Activated CD8-positive, alpha-beta memory T cell treated with anti-CD3 and anti-CD28 coated beads for 1 hour (primary cell): ENCODE data around the gene NPC1L1.
"Not testable (repeated sequence)": the region's sequence is repeated elsewhere in the genome, so short reads cannot be mapped to it uniquely, and the experiment has no call there.

Experiments
- DNase-seq, 2 donors: peaks; one replicate each; pipeline ENCODE4 v3.0.0-alpha.2; 2020; ENCODE audit warnings: low read depth in 1 of 2; ENCODE audit errors: extremely low read depth in 1 of 2

The NPC1L1 gene

DNA sequence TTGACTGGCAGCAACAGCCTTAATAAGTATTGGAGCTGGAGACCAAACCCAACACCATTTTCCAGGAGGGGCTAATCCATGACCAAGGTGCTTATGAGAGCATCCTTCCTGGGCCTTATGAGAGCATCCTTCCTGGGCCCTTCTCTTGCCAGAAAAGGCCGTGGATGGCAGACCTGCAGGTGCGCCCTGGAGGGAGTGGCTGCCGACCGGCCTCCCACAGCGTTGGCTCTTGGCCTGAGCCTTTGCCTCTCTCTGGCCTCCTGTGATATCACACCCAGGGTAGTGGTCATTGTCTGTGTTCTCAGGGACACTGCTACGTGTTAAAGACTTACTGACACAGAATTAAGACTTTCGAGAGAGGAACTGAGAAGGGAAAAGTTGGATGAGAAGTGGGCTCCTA lies 28.4 kb downstream of the NPC1L1 start:
- no peak for DNase-seq

DNA sequence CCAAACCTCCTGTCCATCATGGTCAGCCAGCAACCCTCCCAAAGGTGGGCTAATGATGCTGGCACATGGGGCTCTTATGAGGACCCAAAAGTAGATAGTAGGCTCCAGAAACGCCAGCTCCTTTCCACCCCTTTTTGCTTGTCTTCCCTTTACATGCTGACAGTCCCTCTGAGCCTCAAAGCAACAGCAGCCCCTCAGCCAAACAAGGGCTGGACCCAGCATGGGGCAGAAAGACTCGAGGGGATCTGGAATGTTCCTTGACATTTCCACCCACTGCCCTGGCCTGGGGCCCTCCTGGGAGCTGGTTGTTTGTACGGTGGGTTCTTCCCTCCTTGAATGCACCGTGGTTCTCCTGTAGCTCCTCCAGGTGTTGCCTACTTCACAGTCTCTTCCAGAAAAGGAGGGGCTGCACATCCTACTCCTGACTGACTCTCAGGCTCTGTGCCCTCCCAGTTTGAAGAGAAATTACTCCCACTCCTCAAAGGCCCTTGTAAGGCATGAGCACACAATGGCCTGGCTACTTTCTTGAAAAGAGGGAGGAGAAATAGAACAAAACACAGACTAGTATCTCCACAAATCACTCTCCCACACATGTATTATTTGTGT lies 29.2 kb downstream of the NPC1L1 start:
- DNase-seq: no peak

DNA sequence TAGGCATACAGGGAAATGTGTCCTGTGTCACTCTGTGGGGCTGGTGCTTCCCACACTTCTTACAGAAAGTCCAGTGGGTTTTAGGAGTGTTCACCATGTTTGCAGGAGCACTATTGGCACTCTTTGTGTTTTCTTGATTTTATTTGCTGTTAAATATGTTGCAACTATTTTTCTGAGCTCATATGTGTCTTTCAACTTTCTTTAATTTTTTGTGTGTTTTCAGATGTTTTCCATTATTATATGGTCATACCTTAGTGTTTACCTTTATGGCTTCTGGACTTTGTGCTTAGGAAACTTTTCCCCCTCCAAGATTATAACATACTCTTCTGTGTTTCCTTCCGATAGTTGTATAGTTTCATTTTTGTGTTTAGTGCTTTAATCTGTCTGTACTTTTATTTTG lies 29.9 kb downstream of the NPC1L1 start:
- no peak for DNase-seq

DNA sequence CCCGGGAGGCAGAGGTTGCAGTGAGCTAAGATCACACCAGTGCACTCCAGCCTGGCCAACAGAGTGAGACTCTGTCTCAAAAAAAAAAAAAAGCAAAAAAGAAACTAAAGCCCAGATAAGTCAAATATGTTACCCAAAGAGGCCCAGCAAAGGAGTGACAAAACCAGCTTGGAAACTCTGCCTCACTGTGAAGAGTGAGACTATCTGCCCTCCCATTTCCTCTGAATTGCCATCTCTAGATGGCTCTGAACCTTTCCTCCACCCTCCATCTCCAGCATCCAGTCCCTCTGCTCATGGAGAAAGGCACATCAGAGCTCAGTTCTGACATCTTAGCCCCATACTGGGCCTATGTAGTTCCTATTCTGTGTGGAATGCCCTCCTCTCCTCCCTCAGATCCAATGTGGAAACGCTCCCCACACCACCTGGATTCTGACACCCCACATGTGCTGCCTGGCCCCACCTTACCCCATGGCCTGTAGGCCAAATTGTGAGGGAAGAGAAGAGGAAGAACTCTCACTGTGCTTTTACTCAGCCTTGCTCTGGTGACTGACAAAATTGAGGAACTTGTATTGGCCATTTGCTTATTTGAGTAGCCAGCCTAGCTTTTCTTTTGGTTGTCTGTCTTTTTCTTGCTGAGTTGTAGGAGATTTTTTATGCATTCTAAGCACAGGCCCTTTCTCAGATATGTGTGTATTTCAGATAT lies 32.7 kb downstream of the NPC1L1 start:
- no peak for DNase-seq

DNA sequence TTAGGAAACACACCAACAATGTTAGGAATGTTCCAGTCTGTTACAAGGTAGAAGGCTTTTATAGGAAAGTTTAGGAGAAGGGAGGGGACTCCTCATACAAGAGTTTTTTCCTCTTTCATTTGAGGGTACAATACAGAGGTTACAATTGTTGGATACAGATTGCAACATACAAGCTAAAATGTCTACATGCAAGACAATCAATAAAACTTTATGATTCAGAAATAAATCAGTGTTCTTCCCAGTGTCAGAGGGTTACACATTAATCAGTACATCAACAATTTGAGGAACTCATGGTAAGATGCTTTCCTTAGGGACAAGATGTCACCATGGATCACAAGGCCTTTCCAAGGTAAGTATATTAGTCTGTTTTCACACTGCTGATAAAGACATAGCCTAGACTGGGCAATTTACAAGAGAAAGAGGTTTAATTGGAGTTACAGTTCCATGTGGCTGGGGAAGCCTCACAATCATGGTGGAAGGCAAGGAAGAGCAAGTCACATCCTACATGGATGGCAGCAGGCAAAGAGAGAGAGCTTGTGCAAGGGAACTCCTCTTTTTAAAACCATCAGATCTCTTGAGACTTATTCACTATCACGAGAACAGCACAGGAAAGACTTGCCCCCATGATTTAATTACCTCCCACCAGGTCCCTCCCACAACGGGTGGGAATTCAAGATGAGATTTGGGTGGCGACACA lies 34.4 kb downstream of the NPC1L1 start:
- DNase-seq: not testable (repeated sequence)

DNA sequence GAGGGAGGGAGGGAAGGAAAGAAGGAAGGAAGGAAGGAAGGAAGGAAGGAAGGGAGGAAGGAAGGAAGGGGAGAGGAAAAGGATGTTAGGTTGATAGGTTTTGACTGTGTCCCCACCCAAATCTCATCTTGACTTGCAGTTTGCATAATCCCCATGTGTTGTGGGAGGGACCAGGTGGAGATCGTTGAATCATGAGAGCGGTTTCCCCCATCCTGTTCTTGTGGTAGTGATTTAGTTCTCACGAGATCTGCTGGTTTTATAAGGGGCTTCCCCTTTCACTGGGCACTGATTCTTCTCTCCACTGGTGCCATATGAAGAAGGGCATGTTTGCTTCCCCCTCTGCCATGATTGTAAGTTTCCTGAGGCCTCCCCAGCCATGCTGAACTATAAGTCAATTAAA lies 35.5 kb downstream of the NPC1L1 start:
- DNase-seq: no peak

DNA sequence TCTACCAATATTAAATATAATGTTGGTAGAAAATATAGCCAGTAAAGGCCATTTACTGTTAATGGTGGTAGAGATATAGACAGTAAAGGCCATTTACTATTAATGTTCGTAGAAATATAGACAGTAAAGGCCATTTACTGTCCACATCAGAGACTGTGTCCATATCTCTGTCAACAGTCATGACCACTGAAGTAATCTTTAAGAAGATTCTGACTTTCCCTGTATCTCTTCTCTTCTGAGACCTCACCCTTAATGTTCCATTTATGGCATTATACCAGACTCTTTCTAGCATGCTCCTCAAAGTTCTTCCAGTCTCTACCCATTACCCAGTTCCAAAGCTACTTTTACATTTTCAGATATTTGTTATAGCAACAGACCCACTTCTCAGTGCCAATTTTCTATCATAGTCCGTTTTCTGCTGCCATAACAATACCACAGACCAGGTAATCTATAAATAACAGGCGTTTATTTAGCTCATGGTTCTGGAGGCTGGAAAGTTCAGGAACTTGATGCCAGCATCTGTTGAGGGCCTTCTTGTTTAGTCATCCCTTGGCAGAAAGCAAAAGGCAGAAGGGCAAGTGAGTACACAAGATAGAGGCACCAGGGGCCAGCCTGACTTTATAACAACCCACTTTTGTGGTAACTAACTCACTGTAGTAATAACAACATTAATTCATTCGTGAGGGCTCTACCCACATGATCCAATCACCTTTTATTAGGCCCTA lies 42.7 kb downstream of the NPC1L1 start:
- DNase-seq: no peak

DNA sequence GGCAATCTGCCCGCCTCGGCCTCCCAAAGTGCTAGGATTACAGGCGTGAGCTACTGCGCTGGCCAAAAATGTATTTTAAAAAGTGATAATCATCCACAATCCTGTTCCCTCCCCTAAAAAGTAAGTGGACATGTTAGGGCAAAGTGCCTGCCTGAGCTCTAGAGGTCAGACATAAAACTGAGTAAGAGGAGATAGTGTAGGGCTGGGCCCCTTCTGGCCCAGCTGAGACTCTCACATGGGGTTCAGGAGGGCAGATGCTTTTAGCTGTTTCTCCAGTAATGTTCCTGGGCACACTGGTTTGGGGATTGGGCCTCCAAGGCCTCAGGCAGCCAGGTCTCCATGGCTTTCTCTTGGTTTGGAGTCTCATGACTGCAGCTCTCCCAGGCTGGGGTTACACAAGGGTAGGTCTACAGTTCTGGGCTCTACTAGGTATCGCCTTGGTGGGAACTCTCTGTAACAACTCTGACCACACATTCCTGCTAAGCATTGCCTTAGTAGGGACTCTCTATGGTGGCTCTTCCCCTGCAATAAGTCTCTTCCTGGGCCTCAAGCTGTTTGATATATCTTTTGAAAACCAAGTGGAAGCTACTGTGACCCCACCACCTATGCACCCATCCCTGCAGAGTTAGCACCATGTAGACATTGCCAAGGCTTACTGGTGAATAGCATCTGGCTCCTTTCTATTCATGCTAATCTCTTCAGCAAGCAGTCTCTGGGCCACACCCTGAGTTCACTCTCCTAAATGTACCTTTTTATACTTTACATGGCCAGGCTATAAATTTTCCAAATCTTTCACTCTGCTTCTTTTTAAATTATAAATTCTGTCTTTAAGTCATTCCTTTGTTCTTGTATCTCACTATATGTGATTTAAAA lies 43.7 kb downstream of the NPC1L1 start:
- no peak for DNase-seq

DNA sequence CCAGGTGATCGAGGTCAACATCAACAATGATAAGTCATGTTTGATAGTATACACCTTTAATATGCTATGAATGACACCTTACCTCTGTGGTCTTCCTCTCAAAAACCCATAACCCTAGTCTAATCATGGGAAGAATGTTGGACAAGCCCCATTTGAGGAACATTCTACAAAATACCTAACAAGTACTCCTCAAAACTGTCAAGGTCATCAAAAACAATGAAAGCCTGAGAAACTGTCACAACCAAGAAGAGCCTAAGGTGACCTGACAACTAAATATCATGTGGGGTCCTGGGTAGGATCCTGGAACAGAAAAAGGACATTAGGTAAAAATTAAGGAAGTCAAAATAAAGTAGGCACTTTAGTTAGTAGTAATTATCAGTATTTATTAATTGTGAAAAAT lies 44.7 kb downstream of the NPC1L1 start:
- DNase-seq: no peak

DNA sequence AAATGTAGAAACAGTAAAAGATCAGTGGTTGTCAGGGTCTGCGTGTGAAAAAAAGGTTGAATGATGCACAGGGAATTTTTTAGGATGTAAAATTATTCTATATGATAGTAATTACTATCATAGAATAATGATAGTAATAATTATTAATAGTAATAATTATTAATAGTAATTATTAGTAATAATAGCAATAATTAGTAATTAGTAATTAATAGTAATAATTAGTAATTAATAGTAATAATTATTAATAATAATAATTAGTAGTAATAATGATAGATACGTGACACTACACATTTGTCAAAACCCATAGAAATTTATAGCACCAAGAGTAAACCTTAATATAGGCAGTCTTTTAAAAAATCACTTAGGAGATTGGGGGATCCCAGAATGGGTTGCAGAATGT lies 46.2 kb downstream of the NPC1L1 start:
- no peak for DNase-seq

DNA sequence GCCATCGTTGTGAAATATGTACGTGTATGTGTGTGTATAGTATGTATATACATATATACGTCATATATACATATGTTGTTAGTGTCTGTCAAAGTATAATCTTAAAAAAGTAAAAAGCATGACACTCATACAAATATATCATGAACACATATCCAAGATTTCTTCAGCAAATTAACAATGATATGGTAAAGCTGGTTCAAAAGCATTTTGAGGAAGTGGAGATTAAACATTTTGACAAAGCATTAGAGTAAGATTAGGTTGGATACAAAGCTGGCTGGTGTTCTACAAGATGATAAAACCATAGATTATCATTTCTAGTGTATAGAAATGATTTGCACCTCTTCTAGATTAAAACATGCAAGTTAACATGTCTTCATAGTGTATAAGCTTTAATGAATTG lies 49.9 kb downstream of the NPC1L1 start:
- DNase-seq: no peak

DNA sequence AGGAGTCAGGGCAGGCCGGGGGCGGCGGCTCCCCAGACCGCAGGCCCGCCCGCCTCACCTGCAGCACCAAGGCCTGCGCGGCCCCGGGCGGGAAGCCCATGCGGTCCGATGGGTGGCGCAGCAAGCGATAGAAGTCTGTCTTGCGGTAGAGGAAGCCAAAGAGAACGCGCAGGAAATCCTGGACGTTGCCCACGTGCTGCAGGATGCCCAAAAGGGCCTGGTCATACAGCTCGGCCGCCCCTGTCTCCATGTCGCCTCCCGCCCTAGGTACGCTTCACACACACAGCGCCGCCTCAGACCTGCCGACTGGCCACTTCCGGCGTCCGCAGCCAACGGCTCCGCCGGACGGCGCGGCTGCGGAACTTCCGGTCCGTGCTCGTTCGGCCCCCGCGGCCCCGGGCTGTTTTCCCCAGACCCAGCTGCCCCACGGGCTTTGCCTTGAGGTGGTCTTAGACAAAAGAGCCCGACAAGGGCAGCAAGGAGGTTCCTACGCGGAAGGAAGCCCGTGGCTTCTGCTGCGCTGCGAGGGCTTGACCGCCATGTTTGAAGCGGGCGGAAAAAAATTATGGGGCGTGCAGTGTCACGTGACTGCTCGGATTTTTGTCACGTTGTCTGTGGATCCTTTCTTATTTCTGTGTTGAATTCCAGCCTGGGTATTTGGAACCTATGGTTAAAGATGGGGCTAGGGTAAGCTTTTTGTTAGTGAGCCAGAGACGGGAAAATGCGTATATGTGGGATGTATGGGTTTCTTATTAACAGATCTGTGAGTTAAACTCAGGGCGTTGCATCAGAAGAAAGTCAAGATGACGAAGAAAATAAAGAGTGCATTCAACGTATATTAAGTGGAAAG lies 50.6 kb downstream of the NPC1L1 start, which contains the start of gene NUDCD3:
Gene NUDCD3 (minus strand): TSS at position 308 of the 850 bp plus-strand sequence. CDS start 58 bp downstream, at position 250.
- DNase-seq: peak; percentile 62 to 68

DNA sequence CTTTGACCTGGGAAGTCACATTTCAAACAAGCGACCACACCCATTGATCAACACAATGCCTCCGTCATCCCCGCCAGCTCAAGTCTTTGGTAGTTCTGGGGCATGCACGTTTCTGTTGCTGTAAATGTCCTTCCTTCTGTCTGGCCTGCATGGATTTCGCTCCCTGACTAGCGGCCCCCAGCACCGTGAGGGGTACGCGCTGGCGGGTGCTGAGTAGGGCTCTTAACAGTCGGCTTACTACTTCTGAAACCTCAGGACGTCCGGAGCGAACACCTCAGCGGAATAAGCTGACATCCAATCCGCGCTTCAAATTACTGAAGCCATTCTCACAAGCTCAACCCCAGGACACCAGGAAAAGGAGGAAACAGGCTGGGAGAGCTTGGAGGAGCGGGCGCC lies 51.2 kb downstream of the NPC1L1 start:
- DNase-seq: peak; percentile 5 to 18

DNA sequence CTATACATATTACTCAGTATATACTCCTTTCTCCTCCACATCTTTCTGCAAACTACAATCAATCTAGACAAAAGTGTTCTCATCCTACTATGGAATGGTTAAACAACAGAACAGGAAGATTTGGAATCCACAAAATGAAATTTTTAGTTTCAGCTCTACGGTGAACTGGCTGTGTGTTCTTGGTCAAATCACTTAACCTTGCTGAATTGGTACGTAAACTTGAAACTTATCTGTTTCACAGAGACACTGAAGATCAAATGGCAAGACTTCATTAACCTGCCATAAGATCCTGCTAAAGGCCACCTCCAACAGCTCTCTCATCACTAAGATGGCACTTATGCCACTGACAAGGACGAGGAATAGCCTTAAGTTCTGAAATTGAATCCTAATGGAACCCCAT lies 52.2 kb downstream of the NPC1L1 start:
- no peak for DNase-seq

DNA sequence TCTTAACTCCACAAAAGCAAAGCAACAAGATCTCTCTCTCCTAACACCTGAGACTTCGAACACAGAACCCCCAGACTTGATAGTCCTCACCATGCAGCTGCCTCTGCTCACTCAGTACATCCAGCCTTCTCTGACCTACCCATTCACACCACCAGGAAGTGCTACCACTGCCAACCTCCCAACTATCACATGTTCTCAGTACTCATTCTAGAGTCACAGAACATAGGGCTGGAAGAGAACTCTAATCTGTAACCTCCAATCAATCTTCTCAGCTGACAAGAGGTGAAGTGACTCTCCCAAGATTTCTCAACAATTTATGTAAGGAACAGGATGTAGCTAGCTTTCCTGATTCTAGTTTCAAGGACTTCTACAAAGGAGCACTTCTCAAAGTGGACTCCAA lies 54.4 kb downstream of the NPC1L1 start:
- no peak for DNase-seq

DNA sequence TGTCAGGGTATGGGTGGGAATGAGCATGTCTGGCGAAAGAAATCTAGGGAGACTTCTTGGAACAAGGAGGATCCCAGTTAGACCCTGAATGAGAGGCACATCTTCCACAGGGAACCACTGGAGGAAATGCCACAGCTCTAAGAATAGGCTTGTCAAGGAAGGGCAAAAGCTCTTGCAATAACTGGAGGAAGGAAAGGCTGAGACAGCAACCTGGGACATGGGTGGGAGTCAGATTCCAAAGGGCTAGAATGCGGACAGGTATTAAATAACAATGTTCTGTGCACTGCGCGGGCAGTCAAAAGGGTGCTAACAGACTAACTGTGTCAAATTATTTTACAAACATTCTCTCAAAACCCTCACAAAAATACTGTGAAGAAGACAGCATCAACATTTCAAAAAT lies 55.1 kb downstream of the NPC1L1 start:
- DNase-seq: no peak

DNA sequence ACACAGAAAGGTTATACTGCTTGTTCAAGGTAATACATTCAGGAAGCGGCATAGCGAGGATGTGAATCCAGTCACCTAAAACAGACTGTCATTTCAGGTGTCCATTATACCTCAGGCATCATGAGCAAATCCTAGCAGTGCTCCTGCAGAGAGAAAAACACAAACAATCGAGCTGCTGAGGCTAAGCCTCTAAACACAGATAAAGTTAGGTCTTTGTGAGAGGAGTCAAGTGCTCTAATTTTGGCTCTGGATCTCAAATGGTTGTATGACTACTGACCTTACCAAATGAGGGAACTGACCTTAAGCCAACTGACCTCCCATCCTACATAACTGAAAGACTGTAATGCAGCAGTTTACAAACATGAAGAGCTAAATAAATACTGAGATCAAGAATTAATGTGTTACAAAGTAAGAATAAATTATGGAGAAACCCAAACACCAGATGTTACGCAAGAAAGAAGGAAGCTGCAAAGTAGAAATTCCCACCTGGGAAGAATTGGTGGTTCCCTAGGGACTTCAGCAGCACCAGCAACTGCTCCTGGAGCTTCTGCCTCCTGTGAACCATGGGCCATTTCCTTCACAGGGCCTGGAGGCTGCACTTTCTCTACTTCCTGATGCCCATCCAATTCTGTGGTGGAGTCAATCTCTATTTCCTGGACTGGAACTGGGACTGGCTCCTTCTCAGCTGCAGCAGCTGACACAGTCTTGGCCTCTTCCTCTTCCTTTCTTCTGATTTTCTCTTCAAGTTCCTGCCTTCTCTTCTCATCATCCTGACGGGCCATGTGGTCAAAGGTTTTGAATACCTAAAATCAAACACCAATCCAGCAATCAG lies 56.4 kb downstream of the NPC1L1 start:
- no peak for DNase-seq
